Upper lobe of left lung (tissue), 4 donors: ENCODE data around the gene DNAJC13.

ENCODE experiments used
- CTCF ChIP-seq, 6 experiments: fragments of 450-650 bp in 4 of 6; fragments of 200-600 bp in 2 of 6; sonication (generic) in 2 of 6; IDR thresholded peaks; one replicate each; pipeline ENCODE4 v1.5.1; 2016 to 2019; ENCODE audit warnings: antibody characterized with exemption in 6 of 6
- EP300 ChIP-seq, 4 donors: sonication (generic); formaldehyde crosslinking; IDR thresholded peaks; one replicate each; pipeline ENCODE4 v1.5.1; 2017; ENCODE audit warnings: antibody characterized with exemption in 4 of 4, control low read depth in 2 of 4
- POLR2A ChIP-seq, 4 donors: fragments of 450-650 bp; IDR thresholded peaks; one replicate each; pipeline ENCODE4 v1.5.1; 2016 to 2017; ENCODE audit warnings: antibody characterized with exemption in 4 of 4, mild to moderate bottlenecking in 2 of 4

GRCh38 chr3:132535575-132536441 lies 118.5 kb downstream of the DNAJC13 start:
- no peak for TF ChIP-seq POLR2A (IDR thresholded peaks at IDR 0.05)
- TF ChIP-seq CTCF (IDR thresholded peaks at IDR 0.05): peak; percentile 40 to 76 (median 55)
- TF ChIP-seq EP300 (IDR thresholded peaks at IDR 0.05): no peak
